HEK293T (cell line): ENCODE measurements around the gene BRIP1.

Experiments used
- L3MBTL2 ChIP-seq: fragments of 450-650 bp; conservative IDR thresholded peaks from 2 replicates; pipeline ENCODE4 v1.6.1; 2016; ENCODE audit warnings: mild to moderate bottlenecking
- PKNOX1 ChIP-seq: fragments of 450-650 bp; IDR thresholded peaks from 2 replicates; pipeline ENCODE4 v1.6.1; 2016
- SUZ12 ChIP-seq: fragments of 450-650 bp; IDR thresholded peaks from 2 replicates; pipeline ENCODE4 v1.6.1; 2016; ENCODE audit warnings: mild to moderate bottlenecking

GRCh38 chr17:61812747-61813146, 50.6 kb downstream of the BRIP1 start:
- TF ChIP-seq SUZ12 (no peak), L3MBTL2 (no peak), PKNOX1 (no peak)
